ENCODE data around the gene CDH8.

The CDH8 gene

GRCh38 chr16:61937646-61938045 lies 98.6 kb downstream of the CDH8 start:
- Histone ChIP-seq H3K36me3 (ENCODE audit: low read depth) (no peaks in the 10 kb centered on the region), H3K4me3 (ENCODE audit: severe bottlenecking) (no peak overlapping the region), H3K9me3 (ENCODE audit: severe bottlenecking) (no peaks in the 10 kb centered on the region), H3K27me3 (ENCODE audit: insufficient read depth, poor library complexity, severe bottlenecking) (peaks cover 5% of the 10 kb centered on the region), H3K4me1 (ENCODE audit: insufficient read depth, poor library complexity, severe bottlenecking) (peaks cover 5% of the 10 kb centered on the region), H3K27ac (ENCODE audit: poor library complexity, severe bottlenecking) (no peak overlapping the region)
- DNase-seq (ENCODE audit: low spot score) (no peak), ATAC-seq (ENCODE audit: low read depth) (no peak)
- no peak for TF ChIP-seq CTCF (IDR thresholded peaks at IDR 0.05; ENCODE audit: poor library complexity, severe bottlenecking)

- Histone ChIP-seq H3K36me3 (ENCODE audit: low read depth) (no peaks in the 10 kb centered on the region), H3K27me3 (ENCODE audit: insufficient read depth, poor library complexity, severe bottlenecking) (peaks cover 5% of the 10 kb centered on the region), H3K4me1 (ENCODE audit: insufficient read depth, poor library complexity, severe bottlenecking) (peaks cover 5% of the 10 kb centered on the region), H3K4me3 (ENCODE audit: severe bottlenecking) (no peak overlapping the region), H3K27ac (ENCODE audit: poor library complexity, severe bottlenecking) (no peak overlapping the region), H3K9me3 (ENCODE audit: severe bottlenecking) (no peaks in the 10 kb centered on the region)
- peak; percentile 38 for TF ChIP-seq CTCF (IDR thresholded peaks at IDR 0.05; ENCODE audit: poor library complexity, severe bottlenecking)
- ATAC-seq (ENCODE audit: low read depth) = peak; percentile 40; the same call in 1 of the 3 replicates
- no peak for DNase-seq (ENCODE audit: low spot score)
Measured at GRCh38 chr16:61936522-61936921, 99.7 kb downstream of the CDH8 start.

GRCh38 chr16:61934601-61935000 lies 101.6 kb downstream of the CDH8 start:
- H3K4me1 ChIP-seq (ENCODE audit: insufficient read depth, poor library complexity, severe bottlenecking) = peaks cover 5% of the 10 kb centered on the region
- H3K36me3 ChIP-seq (ENCODE audit: low read depth) = no peaks in the 10 kb centered on the region
- DNase-seq (ENCODE audit: low spot score) = no peak
- TF ChIP-seq CTCF (IDR thresholded peaks at IDR 0.05; ENCODE audit: poor library complexity, severe bottlenecking) = no peak
- H3K4me3 ChIP-seq (ENCODE audit: severe bottlenecking) = no peak overlapping the region
- H3K27ac ChIP-seq (ENCODE audit: poor library complexity, severe bottlenecking) = no peak overlapping the region
- no peak for ATAC-seq (ENCODE audit: low read depth)
- no peaks in the 10 kb centered on the region for H3K9me3 ChIP-seq (ENCODE audit: severe bottlenecking)
- H3K27me3 ChIP-seq (ENCODE audit: insufficient read depth, poor library complexity, severe bottlenecking) = peaks cover 5% of the 10 kb centered on the region

- TF ChIP-seq CTCF (IDR thresholded peaks at IDR 0.05; ENCODE audit: poor library complexity, severe bottlenecking) = no peak
- Histone ChIP-seq H3K4me1 (ENCODE audit: insufficient read depth, poor library complexity, severe bottlenecking) (peaks cover 5% of the 10 kb centered on the region), H3K4me3 (ENCODE audit: severe bottlenecking) (no peak overlapping the region), H3K36me3 (ENCODE audit: low read depth) (no peaks in the 10 kb centered on the region), H3K9me3 (ENCODE audit: severe bottlenecking) (no peaks in the 10 kb centered on the region), H3K27me3 (ENCODE audit: insufficient read depth, poor library complexity, severe bottlenecking) (no peaks in the 10 kb centered on the region), H3K27ac (ENCODE audit: poor library complexity, severe bottlenecking) (no peak overlapping the region)
- DNase-seq (ENCODE audit: low spot score) = no peak
- no peak for ATAC-seq (ENCODE audit: low read depth)
Measured at GRCh38 chr16:61929776-61930175, 106.5 kb downstream of the CDH8 start.

- no peaks in the 10 kb centered on the region for H3K9me3 ChIP-seq (ENCODE audit: severe bottlenecking)
- H3K27ac ChIP-seq (ENCODE audit: poor library complexity, severe bottlenecking) = no peak overlapping the region
- no peak overlapping the region for H3K4me3 ChIP-seq (ENCODE audit: severe bottlenecking)
- H3K36me3 ChIP-seq (ENCODE audit: low read depth) = no peaks in the 10 kb centered on the region
- TF ChIP-seq CTCF (IDR thresholded peaks at IDR 0.05; ENCODE audit: poor library complexity, severe bottlenecking) = no peak
- ATAC-seq (ENCODE audit: low read depth) (no peak), DNase-seq (ENCODE audit: low spot score) (no peak)
- H3K27me3 ChIP-seq (ENCODE audit: insufficient read depth, poor library complexity, severe bottlenecking) = no peaks in the 10 kb centered on the region
- no peaks in the 10 kb centered on the region for H3K4me1 ChIP-seq (ENCODE audit: insufficient read depth, poor library complexity, severe bottlenecking)
Measured at GRCh38 chr16:61926766-61927165, 109.5 kb downstream of the CDH8 start.

Measured in RWPE2 (cell line).